ENCODE measurements around the gene TRMU. TPM values are rescaled to one million over a fixed set of nuclear protein-coding genes. Genes with fewer than 3 reads are reported as not detected.
A peak's percentile ranks its signal among the peaks of the same experiment; 100 is the strongest.

Gene TRMU
- 26.0 TPM for total RNA-seq

- Histone ChIP-seq H3K4me1 (ENCODE audit: insufficient read depth, low read length) (peaks cover 9% of the 10 kb centered on the region), H3K9me3 (ENCODE audit: low read depth, low read length) (no peaks in the 10 kb centered on the region), H3K4me3 (ENCODE audit: low read length) (peak within 1 kb of the TSS; percentile 63), H3K27me3 (ENCODE audit: insufficient read depth, low read length) (no peaks in the 10 kb centered on the region)
Observed at GRCh38 chr22:46335201-46336118, at the start of gene TRMU. TSS of gene TRMU (plus strand) at chr22:46335714. CDS start at chr22:46335765, 51 bp downstream.

- H3K27me3 ChIP-seq (ENCODE audit: insufficient read depth, low read length): no peaks in the 10 kb centered on the region
- H3K4me3 ChIP-seq (ENCODE audit: low read length): no peak overlapping the region
- H3K9me3 ChIP-seq (ENCODE audit: low read depth, low read length): no peaks in the 10 kb centered on the region
- H3K4me1 ChIP-seq (ENCODE audit: insufficient read depth, low read length): peaks cover 37% of the 10 kb centered on the region
Observed at GRCh38 chr22:46286006-46286405, 49.5 kb upstream of the TRMU start.

GRCh38 chr22:46286941-46287872 is 48.3 kb upstream of the TRMU start:
- Histone ChIP-seq H3K27me3 (ENCODE audit: insufficient read depth, low read length) (no peaks in the 10 kb centered on the region), H3K9me3 (ENCODE audit: low read depth, low read length) (no peaks in the 10 kb centered on the region), H3K4me1 (ENCODE audit: insufficient read depth, low read length) (peaks cover 38% of the 10 kb centered on the region), H3K4me3 (ENCODE audit: low read length) (no peak overlapping the region)

GRCh38 chr22:46287873-46288751 is 47.4 kb upstream of the TRMU start:
- H3K27me3 ChIP-seq (ENCODE audit: insufficient read depth, low read length): no peaks in the 10 kb centered on the region
- H3K9me3 ChIP-seq (ENCODE audit: low read depth, low read length): no peaks in the 10 kb centered on the region
- H3K4me3 ChIP-seq (ENCODE audit: low read length): peak overlapping the region; percentile 5
- peaks cover 46% of the 10 kb centered on the region for H3K4me1 ChIP-seq (ENCODE audit: insufficient read depth, low read length)

DNA sequence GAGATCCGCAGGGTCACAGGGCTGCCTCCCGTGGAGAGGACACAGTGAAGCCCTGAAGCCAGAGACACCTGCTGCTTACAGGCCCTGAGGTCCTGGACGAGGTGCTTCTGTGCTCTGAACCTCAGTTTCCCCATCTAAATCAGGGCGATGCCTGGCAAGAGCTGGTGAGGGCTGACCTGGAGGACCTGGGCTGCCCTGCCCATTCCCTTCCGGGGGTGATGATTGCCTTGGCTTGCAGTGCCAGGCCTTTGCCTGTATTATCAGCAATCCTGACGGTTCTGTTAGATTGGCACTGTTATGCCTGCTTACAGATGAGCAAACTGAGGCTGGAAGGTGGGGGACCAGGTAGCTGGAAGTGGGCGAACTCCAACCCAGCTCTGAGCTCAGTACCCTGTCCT is 46.7 kb upstream of the TRMU start:
- Histone ChIP-seq H3K27me3 (ENCODE audit: insufficient read depth, low read length) (no peaks in the 10 kb centered on the region), H3K4me1 (ENCODE audit: insufficient read depth, low read length) (peaks cover 53% of the 10 kb centered on the region), H3K4me3 (ENCODE audit: low read length) (no peak overlapping the region)

GRCh38 chr22:46289244-46289891 is 46.1 kb upstream of the TRMU start:
- H3K4me1 ChIP-seq (ENCODE audit: insufficient read depth, low read length): peaks cover 55% of the 10 kb centered on the region
- H3K9me3 ChIP-seq (ENCODE audit: low read depth, low read length): no peaks in the 10 kb centered on the region
- H3K4me3 ChIP-seq (ENCODE audit: low read length): no peak overlapping the region
- no peaks in the 10 kb centered on the region for H3K27me3 ChIP-seq (ENCODE audit: insufficient read depth, low read length)

More for the DNA sequence above, 46.7 kb upstream of the TRMU start:
- no peaks in the 10 kb centered on the region for H3K9me3 ChIP-seq (ENCODE audit: low read depth, low read length)

- H3K4me1 ChIP-seq (ENCODE audit: insufficient read depth, low read length): peaks cover 57% of the 10 kb centered on the region
- H3K4me3 ChIP-seq (ENCODE audit: low read length): no peak overlapping the region
- no peaks in the 10 kb centered on the region for H3K9me3 ChIP-seq (ENCODE audit: low read depth, low read length)
- no peaks in the 10 kb centered on the region for H3K27me3 ChIP-seq (ENCODE audit: insufficient read depth, low read length)
Observed at GRCh38 chr22:46290121-46290842, 45.2 kb upstream of the TRMU start.

DNA sequence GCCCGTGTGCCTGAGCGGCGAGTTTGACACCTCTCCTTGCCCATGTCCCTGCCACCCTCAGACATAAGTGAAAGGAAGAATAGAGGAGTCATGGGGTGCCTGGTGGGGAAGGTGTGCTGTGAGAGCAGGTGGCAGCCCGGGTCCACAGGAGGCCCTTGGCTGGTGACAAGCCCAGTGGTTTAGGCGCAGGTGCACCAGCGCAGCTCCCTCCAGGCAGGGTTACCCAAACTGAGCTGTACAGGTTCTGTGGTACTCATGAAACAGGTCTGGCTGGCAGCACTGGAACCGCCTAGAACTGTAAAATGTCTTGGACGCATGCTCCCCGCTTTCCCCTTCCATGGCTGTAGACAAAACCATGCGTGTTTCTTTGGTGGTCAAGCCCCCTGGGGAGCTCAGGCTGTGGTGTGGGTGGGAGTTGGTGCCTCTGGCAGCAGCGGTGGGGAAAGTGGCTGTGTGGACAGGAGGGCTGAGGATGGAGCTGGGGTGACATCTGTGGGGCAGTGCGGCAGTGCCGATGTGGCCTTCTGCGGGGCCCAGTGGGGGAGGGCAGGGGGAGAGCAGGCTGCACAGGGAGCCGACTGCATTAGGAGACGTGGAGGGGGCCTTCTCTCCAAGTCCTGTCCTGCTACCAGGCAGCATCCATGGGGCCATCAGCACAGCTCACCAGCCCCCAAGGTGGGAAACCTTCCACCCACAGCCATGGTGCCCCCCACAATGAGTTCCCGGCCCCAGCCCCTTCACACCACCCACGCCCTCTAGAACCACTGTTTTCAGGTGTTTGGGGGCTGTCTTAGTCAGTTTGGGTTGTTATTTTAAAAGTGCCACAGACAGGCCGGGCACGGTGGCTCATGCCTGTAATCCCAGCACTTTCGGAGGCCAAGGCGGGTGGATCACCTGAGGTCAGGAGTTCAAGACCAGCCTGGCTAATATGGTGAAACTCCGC is 44.4 kb upstream of the TRMU start:
- H3K4me1 ChIP-seq (ENCODE audit: insufficient read depth, low read length): peaks cover 65% of the 10 kb centered on the region
- H3K4me3 ChIP-seq (ENCODE audit: low read length): no peak overlapping the region
- no peaks in the 10 kb centered on the region for H3K27me3 ChIP-seq (ENCODE audit: insufficient read depth, low read length)
- no peaks in the 10 kb centered on the region for H3K9me3 ChIP-seq (ENCODE audit: low read depth, low read length)

- no peaks in the 10 kb centered on the region for H3K27me3 ChIP-seq (ENCODE audit: insufficient read depth, low read length)
- no peak overlapping the region for H3K4me3 ChIP-seq (ENCODE audit: low read length)
- peaks cover 66% of the 10 kb centered on the region for H3K4me1 ChIP-seq (ENCODE audit: insufficient read depth, low read length)
- H3K9me3 ChIP-seq (ENCODE audit: low read depth, low read length): no peaks in the 10 kb centered on the region
Observed at GRCh38 chr22:46292173-46292572, 43.3 kb upstream of the TRMU start.

GRCh38 chr22:46292732-46293131 is 42.8 kb upstream of the TRMU start:
- Histone ChIP-seq H3K4me3 (ENCODE audit: low read length) (no peak overlapping the region), H3K9me3 (ENCODE audit: low read depth, low read length) (no peaks in the 10 kb centered on the region), H3K4me1 (ENCODE audit: insufficient read depth, low read length) (peaks cover 66% of the 10 kb centered on the region), H3K27me3 (ENCODE audit: insufficient read depth, low read length) (no peaks in the 10 kb centered on the region)

DNA sequence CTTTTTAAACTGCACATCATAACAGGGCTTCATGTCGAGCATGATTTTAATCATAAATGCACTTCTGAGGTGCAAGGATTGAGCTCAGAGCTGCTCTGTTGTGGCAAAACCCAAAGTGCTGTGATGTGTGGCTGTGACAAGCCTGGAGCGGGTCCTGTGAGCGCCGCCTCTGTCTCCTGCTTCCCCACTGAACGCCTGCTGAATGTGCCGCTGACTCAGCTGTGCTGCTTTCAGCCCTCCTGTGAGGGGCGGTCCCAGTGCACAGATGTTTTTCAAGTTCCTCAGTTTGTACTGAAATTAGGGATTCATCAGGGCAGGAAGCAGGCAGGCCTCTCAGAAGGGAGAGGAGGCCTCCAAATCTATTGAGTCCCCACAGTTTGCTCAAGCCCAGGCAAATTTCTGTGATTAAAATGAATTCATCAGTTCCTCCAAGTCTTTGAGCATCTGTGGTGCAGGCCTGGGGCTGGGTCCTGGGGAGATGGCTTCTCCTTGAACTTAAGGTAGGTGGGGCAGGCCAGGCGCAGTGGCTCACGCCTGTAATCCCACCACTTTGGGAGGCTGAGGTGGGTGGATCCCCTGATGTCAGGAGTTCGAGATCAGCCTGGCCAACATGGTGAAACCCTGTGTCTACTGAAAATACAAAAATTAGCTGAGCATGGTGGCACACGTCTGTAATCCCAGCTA is 41.8 kb upstream of the TRMU start:
- Histone ChIP-seq H3K4me3 (ENCODE audit: low read length) (no peak overlapping the region), H3K9me3 (ENCODE audit: low read depth, low read length) (no peaks in the 10 kb centered on the region), H3K27me3 (ENCODE audit: insufficient read depth, low read length) (no peaks in the 10 kb centered on the region), H3K4me1 (ENCODE audit: insufficient read depth, low read length) (peaks cover 60% of the 10 kb centered on the region)

DNA sequence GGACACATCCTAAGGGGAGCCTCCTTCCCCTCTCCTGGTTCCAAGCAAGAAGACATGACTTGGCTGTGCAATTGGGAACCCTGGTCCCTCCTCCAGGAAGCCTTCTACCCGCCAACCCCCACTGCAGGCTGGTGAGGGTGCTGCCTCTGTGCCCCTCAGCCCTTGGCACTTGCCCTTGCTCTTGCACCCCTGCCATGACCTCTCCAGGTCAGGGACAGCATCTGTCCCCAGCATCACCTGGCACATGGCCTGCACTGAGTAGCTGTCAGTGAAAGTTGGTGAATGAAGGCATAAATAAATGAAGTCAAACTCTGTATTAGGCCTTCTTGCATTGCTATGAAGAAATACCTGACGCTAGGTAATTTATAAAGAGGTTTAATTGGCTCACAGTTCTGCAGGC is 40.7 kb upstream of the TRMU start:
- Histone ChIP-seq H3K4me1 (ENCODE audit: insufficient read depth, low read length) (peaks cover 52% of the 10 kb centered on the region), H3K9me3 (ENCODE audit: low read depth, low read length) (no peaks in the 10 kb centered on the region), H3K27me3 (ENCODE audit: insufficient read depth, low read length) (no peaks in the 10 kb centered on the region), H3K4me3 (ENCODE audit: low read length) (no peak overlapping the region)
